Adrenal gland (tissue), 5 donors: ENCODE data around the gene PPP1R11.

ENCODE experiments used
- CTCF ChIP-seq, 6 experiments: fragments of 450-650 bp in 4 of 6; fragments of 200-600 bp in 2 of 6; sonication (generic) in 1 of 6; IDR thresholded peaks; 1 replicate in 5 of 6; 2 replicates in 1 of 6; pipeline versions ENCODE4 v1.5.1 to v1.8.0; 2016 to 2021; ENCODE audit warnings: antibody characterized with exemption in 6 of 6, mild to moderate bottlenecking in 2 of 6, moderate library complexity in 1 of 6
- POLR2A ChIP-seq, 2 donors: fragments of 450-650 bp; IDR thresholded peaks; one replicate each; pipeline ENCODE4 v1.6.1; 2017; ENCODE audit warnings: antibody characterized with exemption in 2 of 2, mild to moderate bottlenecking in 2 of 2, moderate library complexity in 1 of 2
- donor health status: DM: no; HTN: no; CAD: no.

- no peak for TF ChIP-seq POLR2A (IDR thresholded peaks at IDR 0.05)
- no peak for TF ChIP-seq CTCF (IDR thresholded peaks at IDR 0.05)
These were observed 31.2 kb upstream of the PPP1R11 start for GRCh38 chr6:30035784-30036183.
